H9 (cell line): ENCODE data around the gene PHACTR1. TPM values are rescaled to one million over a fixed set of nuclear protein-coding genes. Genes with fewer than 3 reads are reported as not detected.
A peak's percentile ranks its signal among the peaks of the same experiment; 100 is the strongest.

ENCODE experiments used
- DNase-seq: peaks from one replicate; pipeline ENCODE4 v3.0.0-alpha.2; 2017
- H2AFZ ChIP-seq: one replicate; pipeline ENCODE4 v1.6.1; 2013; ENCODE audit warnings: mild to moderate bottlenecking, low read length, control low read depth, moderate library complexity
- H2AK5ac ChIP-seq: 2 replicates; pipeline ENCODE4 v1.6.1; 2013; ENCODE audit warnings: low read length, control low read depth, mixed read lengths; ENCODE audit not compliant: insufficient read length
- H2BK120ac ChIP-seq: one replicate; pipeline ENCODE4 v1.6.1; 2013; ENCODE audit warnings: low read depth, mild to moderate bottlenecking, low read length, control low read depth, inconsistent platforms; ENCODE audit not compliant: poor library complexity, severe bottlenecking
- H2BK12ac ChIP-seq: 2 replicates; pipeline ENCODE4 v1.6.1; 2013; ENCODE audit warnings: low read length, control low read depth, mixed read lengths, low read depth; ENCODE audit not compliant: insufficient read length
- H2BK15ac ChIP-seq: 2 replicates; pipeline ENCODE4 v1.6.1; 2013; ENCODE audit warnings: low read depth, low read length, control low read depth
- H2BK20ac ChIP-seq: one replicate; pipeline ENCODE4 v1.6.1; 2013; ENCODE audit warnings: low read depth, mild to moderate bottlenecking, low read length, control low read depth, inconsistent platforms; ENCODE audit not compliant: poor library complexity, severe bottlenecking
- H2BK5ac ChIP-seq: 2 replicates; pipeline ENCODE4 v1.6.1; 2013; ENCODE audit warnings: low read length, control low read depth, mixed read lengths; ENCODE audit not compliant: insufficient read length
- H3K14ac ChIP-seq: 2 replicates; pipeline ENCODE4 v1.6.1; 2013; ENCODE audit warnings: low read length, control low read depth; ENCODE audit not compliant: insufficient read depth
- H3K18ac ChIP-seq: 2 replicates; pipeline ENCODE4 v1.6.1; 2013; ENCODE audit warnings: low read depth, mild to moderate bottlenecking, mixed read lengths, low read length, control low read depth; ENCODE audit not compliant: insufficient read length
- H3K23ac ChIP-seq: 2 replicates; pipeline ENCODE4 v1.6.1; 2013; ENCODE audit warnings: low read length, control low read depth, mixed read lengths, low read depth; ENCODE audit not compliant: insufficient read length
- H3K23me2 ChIP-seq: 2 replicates; pipeline ENCODE4 v1.6.1; 2013; ENCODE audit warnings: low read depth, mild to moderate bottlenecking, mixed read lengths, low read length, control low read depth; ENCODE audit not compliant: insufficient read length, poor library complexity, severe bottlenecking
- H3K27ac ChIP-seq: 2 replicates; pipeline ENCODE4 v1.5.1; 2013; ENCODE audit warnings: low read length, control low read depth, mixed read lengths, low read depth; ENCODE audit not compliant: insufficient read length
- H3K27me3 ChIP-seq: 2 replicates; pipeline ENCODE4 v1.6.1; 2013; ENCODE audit warnings: low read length, control low read depth, inconsistent platforms; ENCODE audit not compliant: insufficient read depth
- H3K4ac ChIP-seq: 2 replicates; pipeline ENCODE4 v1.6.1; 2013; ENCODE audit warnings: low read depth, mild to moderate bottlenecking, control low read depth, inconsistent platforms, low read length, moderate library complexity
- H3K4me1 ChIP-seq: 2 replicates; pipeline ENCODE4 v1.6.1; 2013; ENCODE audit warnings: low read length, control low read depth, inconsistent platforms; ENCODE audit not compliant: insufficient read depth
- H3K4me2 ChIP-seq: 2 replicates; pipeline ENCODE4 v1.6.1; 2013; ENCODE audit warnings: low read length, control low read depth, mixed read lengths; ENCODE audit not compliant: insufficient read length, insufficient read depth
- H3K56ac ChIP-seq: 2 replicates; pipeline ENCODE4 v1.6.1; 2013; ENCODE audit warnings: low read depth, mild to moderate bottlenecking, mixed read lengths, low read length, control low read depth; ENCODE audit not compliant: insufficient read length
- H3K79me1 ChIP-seq: 2 replicates; pipeline ENCODE4 v1.6.1; 2013; ENCODE audit warnings: low read depth, mild to moderate bottlenecking, moderate library complexity, low read length, control low read depth, inconsistent platforms; ENCODE audit not compliant: insufficient read depth, poor library complexity, severe bottlenecking
- H3K79me2 ChIP-seq: 2 replicates; pipeline ENCODE4 v1.6.1; 2013; ENCODE audit warnings: low read length, control low read depth, inconsistent platforms; ENCODE audit not compliant: insufficient read depth
- H3K9ac ChIP-seq: 2 replicates; pipeline ENCODE4 v1.6.1; 2013; ENCODE audit warnings: low read length, control low read depth, mixed read lengths; ENCODE audit not compliant: insufficient read length; ENCODE audit errors: extremely low read depth
- H3K9me3 ChIP-seq: one replicate; pipeline ENCODE4 v1.6.1; 2013; ENCODE audit warnings: low read depth, low read length, inconsistent platforms; ENCODE audit not compliant: control insufficient read depth
- H3T11ph ChIP-seq: one replicate; pipeline ENCODE4 v1.6.1; 2013; ENCODE audit warnings: mild to moderate bottlenecking, low read length, control low read depth, inconsistent platforms
- H4K20me1 ChIP-seq: one replicate; pipeline ENCODE4 v1.6.1; 2013; ENCODE audit not compliant: control insufficient read depth, insufficient read length, insufficient read depth
- H4K5ac ChIP-seq: 2 replicates; pipeline ENCODE4 v1.6.1; 2013; ENCODE audit warnings: low read depth, mild to moderate bottlenecking, mixed read lengths, low read length, control low read depth; ENCODE audit not compliant: insufficient read length
- H4K8ac ChIP-seq: replicated peaks from 2 replicates; pipeline ENCODE4 v1.6.1; 2013; ENCODE audit warnings: low read length, control low read depth, mixed read lengths, low read depth; ENCODE audit not compliant: insufficient read length
- H4K91ac ChIP-seq: 2 replicates; pipeline ENCODE4 v1.6.1; 2013; ENCODE audit warnings: low read depth, mild to moderate bottlenecking, moderate library complexity, mixed read lengths, low read length, control low read depth; ENCODE audit not compliant: insufficient read length
- H3K27ac Mint-ChIP-seq, 3 experiments: 2 replicates in 2 of 3; 3 replicates in 1 of 3; pipeline ENCODE4 v1.8.0; 2020 to 2021; ENCODE audit warnings: mixed read lengths in 3 of 3, mild to moderate bottlenecking in 1 of 3, moderate library complexity in 1 of 3
- H3K27me3 Mint-ChIP-seq: 2 replicates; pipeline ENCODE4 v1.8.0; 2021; ENCODE audit warnings: low read depth, mild to moderate bottlenecking, moderate library complexity, mixed read lengths
- H3K36me3 Mint-ChIP-seq, 3 experiments: 2 replicates in 2 of 3; 3 replicates in 1 of 3; pipeline ENCODE4 v1.8.0; 2020 to 2021; ENCODE audit warnings: low read depth in 3 of 3, mixed read lengths in 3 of 3; ENCODE audit not compliant: insufficient read depth in 1 of 3
- H3K4me1 Mint-ChIP-seq, 2 experiments: 2 replicates each; pipeline ENCODE4 v1.8.0; 2020; ENCODE audit warnings: mixed read lengths in 2 of 2
- H3K4me3 Mint-ChIP-seq, 2 experiments: 2 replicates in 1 of 2; 3 replicates in 1 of 2; pipeline ENCODE4 v1.8.0; 2020 to 2021; ENCODE audit warnings: mild to moderate bottlenecking in 2 of 2, mixed read lengths in 2 of 2, moderate library complexity in 1 of 2
- H3K9me3 Mint-ChIP-seq, 2 experiments: 2 replicates in 1 of 2; 3 replicates in 1 of 2; pipeline ENCODE4 v1.8.0; 2020; ENCODE audit warnings: mild to moderate bottlenecking in 2 of 2, mixed read lengths in 2 of 2, moderate library complexity in 1 of 2
- WGBS: extraction: QIAGEN DNeasy Blood & Tissue Kit; methylation state at CpG from one replicate; pipeline ENCODE4 v1.1.7; 2013; ENCODE audit warnings: missing lambda C conversion rate, low lambda C conversion rate, mixed read lengths; ENCODE audit not compliant: insufficient read length; ENCODE audit errors: extremely low coverage; 5-methylcytosine and 5-hydroxymethylcytosine counted together
- total RNA-seq: library from RNA; stranded (reverse); gene quantifications from 2 replicates; pipeline ENCODE4 v1.2.1, GENCODE V29; 2021
- TF ChIP-seq, protein P1 (sequence below): fragments of 200-600 bp; sonication (generic); conservative IDR thresholded peaks from 3 replicates; pipeline ENCODE4 v1.8.0; 2021; ENCODE audit warnings: antibody characterized with exemption, mild to moderate bottlenecking

PHACTR1 gene
- total RNA-seq, 1 experiment from 2014 or later: 15.9 TPM

DNA sequence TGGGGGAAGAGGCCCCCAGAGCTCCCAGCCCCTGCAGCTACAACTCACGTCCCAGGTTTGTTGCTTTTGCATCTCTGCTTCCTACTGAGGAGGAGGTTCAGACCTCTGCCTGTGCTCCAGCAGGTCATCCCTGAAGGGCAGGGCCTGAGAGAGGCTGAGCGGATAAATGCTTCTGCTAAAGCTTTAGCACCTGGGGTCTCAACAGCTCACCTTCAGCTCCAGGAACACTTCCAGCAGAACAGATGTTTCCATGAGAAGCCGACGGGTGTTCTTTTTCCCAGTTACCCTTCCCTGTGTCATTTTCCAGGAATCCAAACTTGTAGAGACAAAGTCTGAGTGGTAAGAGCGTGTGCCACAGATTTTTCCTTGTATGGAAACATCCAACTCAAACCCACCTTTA lies 403.0 kb downstream of the PHACTR1 start:
- H3K36me3 Mint-ChIP-seq: no peaks in the 10 kb centered on the region
- Histone ChIP-seq H3K79me2 (no peaks in the 10 kb centered on the region), H3K9ac (no peak overlapping the region), H3K4me2 (no peak overlapping the region), H3K56ac (no peak overlapping the region), H2AK5ac (no peak overlapping the region), H4K20me1 (no peaks in the 10 kb centered on the region), H3K18ac (no peak overlapping the region), H3K27me3 (no peaks in the 10 kb centered on the region), H2BK5ac (no peak overlapping the region), H3K14ac (peak overlapping the region; percentile 33), H3K79me1 (no peaks in the 10 kb centered on the region), H2BK120ac (no peak overlapping the region), H3K23me2 (no peaks in the 10 kb centered on the region), H2BK20ac (no peak overlapping the region), H3K4ac (no peak overlapping the region), H4K8ac (no peak overlapping the region), H4K91ac (no peak overlapping the region), H2BK15ac (no peak overlapping the region), H4K5ac (no peak overlapping the region), H2BK12ac (no peak overlapping the region), H2AFZ (no peak overlapping the region), H3K27ac (no peak overlapping the region), H3K9me3 (no peaks in the 10 kb centered on the region), H3K4me1 (peaks cover 5% of the 10 kb centered on the region; the same call in 1 of the 2 replicates), H3K23ac (no peak overlapping the region), H3T11ph (no peak overlapping the region)
- TF ChIP-seq, protein P1, sequence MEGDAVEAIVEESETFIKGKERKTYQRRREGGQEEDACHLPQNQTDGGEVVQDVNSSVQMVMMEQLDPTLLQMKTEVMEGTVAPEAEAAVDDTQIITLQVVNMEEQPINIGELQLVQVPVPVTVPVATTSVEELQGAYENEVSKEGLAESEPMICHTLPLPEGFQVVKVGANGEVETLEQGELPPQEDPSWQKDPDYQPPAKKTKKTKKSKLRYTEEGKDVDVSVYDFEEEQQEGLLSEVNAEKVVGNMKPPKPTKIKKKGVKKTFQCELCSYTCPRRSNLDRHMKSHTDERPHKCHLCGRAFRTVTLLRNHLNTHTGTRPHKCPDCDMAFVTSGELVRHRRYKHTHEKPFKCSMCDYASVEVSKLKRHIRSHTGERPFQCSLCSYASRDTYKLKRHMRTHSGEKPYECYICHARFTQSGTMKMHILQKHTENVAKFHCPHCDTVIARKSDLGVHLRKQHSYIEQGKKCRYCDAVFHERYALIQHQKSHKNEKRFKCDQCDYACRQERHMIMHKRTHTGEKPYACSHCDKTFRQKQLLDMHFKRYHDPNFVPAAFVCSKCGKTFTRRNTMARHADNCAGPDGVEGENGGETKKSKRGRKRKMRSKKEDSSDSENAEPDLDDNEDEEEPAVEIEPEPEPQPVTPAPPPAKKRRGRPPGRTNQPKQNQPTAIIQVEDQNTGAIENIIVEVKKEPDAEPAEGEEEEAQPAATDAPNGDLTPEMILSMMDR: no peak
- no CpG with 5 or more reads among the region's 5 CpGs for WGBS
- no peak for DNase-seq
- H3K27ac Mint-ChIP-seq: no peak overlapping the region
- peaks cover 27 to 33% of the 10 kb centered on the region in 2 experiments for H3K4me1 Mint-ChIP-seq
- H3K4me3 Mint-ChIP-seq: no peak overlapping the region
- no peaks in the 10 kb centered on the region for H3K9me3 Mint-ChIP-seq
- H3K27me3 Mint-ChIP-seq: no peaks in the 10 kb centered on the region; the same call in 1 of the 2 replicates
